HT1080 (cell line): ENCODE measurements around the gene ARHGEF11. TPM values are rescaled to one million over a fixed set of nuclear protein-coding genes. Genes with fewer than 3 reads are reported as not detected.

Source experiments
- small RNA-seq: library from RNA; depleted of rRNA; stranded (forward); fragments of <200 nt; gene quantifications from one replicate; pipeline ENCODE3, GENCODE V24; 2014
- total RNA-seq: library from RNA; depleted of rRNA; stranded (reverse); fragments of >200 nt; shearing (Covaris generic); gene quantifications from 2 replicates; pipeline ENCODE4 v1.2.3, GENCODE V29; 2014; rRNA removed

ARHGEF11 gene
- total RNA-seq, 1 experiment from 2014 or later, result 17.7 TPM

Small RNA genes within 50 kb of the gene (small RNA-seq; reads per million reads assigned to genes)
- gene MIR765 (not detected), gene RN7SL612P (not detected)

Other genes with a start within 250 kb of the ARHGEF11 start
- 4.6 and 8.2 TPM in 2 replicates for gene SH2D2A, start 228.9 kb downstream of the ARHGEF11 start, total RNA-seq
- gene INSRR, start 186.6 kb downstream of the ARHGEF11 start, total RNA-seq, result not detected in 2 replicates
- 0.60 and 1.3 TPM in 2 replicates for gene NTRK1, start 184.9 kb downstream of the ARHGEF11 start, total RNA-seq
- 4.1 and 5.2 TPM in 2 replicates for gene PEAR1, start 152.0 kb downstream of the ARHGEF11 start, total RNA-seq
- not detected in 2 replicates for gene LRRC71, start 125.1 kb downstream of the ARHGEF11 start, total RNA-seq
- gene ETV3L, start 54.1 kb upstream of the ARHGEF11 start, total RNA-seq, result not detected in 2 replicates
- gene ETV3, start 92.7 kb upstream of the ARHGEF11 start, total RNA-seq, result 8.7 and 12.0 TPM in 2 replicates